Measurements from ENCODE around the gene BTG1.
A peak's percentile ranks its signal among the peaks of the same experiment; 100 is the strongest.
"Not testable (repeated sequence)": the region's sequence is repeated elsewhere in the genome, so short reads cannot be mapped to it uniquely, and the experiment has no call there.

Gene BTG1

GRCh38 chr12:92114834-92115233 lies 30.8 kb downstream of the BTG1 start:
- TF ChIP-seq POLR2A (IDR thresholded peaks at IDR 0.05; ENCODE audit: low read length): no peak
- no peak for TF ChIP-seq GATA1 (IDR thresholded peaks at IDR 0.05; ENCODE audit: low read depth, low read length)
- DNase-seq: no peak

GRCh38 chr12:92111256-92111655 lies 34.4 kb downstream of the BTG1 start:
- no peak for DNase-seq
- TF ChIP-seq GATA1 (IDR thresholded peaks at IDR 0.05; ENCODE audit: low read depth, low read length) (no peak), POLR2A (IDR thresholded peaks at IDR 0.05; ENCODE audit: low read length) (no peak)

GRCh38 chr12:92110083-92110640 lies 35.5 kb downstream of the BTG1 start:
- TF ChIP-seq POLR2A (IDR thresholded peaks at IDR 0.05; ENCODE audit: low read length) (no peak), GATA1 (IDR thresholded peaks at IDR 0.05; ENCODE audit: low read depth, low read length) (no peak)
- DNase-seq: no peak

DNA sequence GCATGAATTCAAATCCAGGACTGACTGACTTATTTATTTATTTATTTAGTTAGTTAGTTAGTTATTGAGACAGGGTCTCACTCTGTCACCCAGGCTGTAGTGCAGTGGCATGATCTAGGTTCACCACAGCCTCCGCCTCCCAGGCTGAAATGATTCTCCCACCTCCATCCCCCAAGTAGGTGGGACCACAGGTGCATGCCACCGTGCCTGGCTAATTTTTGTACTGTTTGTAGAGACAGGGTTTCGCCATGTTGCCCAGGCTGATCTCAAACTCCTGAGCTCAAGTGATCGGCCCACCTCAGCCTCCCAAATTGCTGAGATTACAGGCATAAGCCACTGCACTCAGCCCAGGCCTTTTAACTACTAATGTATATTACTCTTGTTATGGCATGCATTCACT lies 36.0 kb downstream of the BTG1 start:
- no peak for TF ChIP-seq POLR2A (IDR thresholded peaks at IDR 0.05; ENCODE audit: low read length)
- DNase-seq: no peak

DNA sequence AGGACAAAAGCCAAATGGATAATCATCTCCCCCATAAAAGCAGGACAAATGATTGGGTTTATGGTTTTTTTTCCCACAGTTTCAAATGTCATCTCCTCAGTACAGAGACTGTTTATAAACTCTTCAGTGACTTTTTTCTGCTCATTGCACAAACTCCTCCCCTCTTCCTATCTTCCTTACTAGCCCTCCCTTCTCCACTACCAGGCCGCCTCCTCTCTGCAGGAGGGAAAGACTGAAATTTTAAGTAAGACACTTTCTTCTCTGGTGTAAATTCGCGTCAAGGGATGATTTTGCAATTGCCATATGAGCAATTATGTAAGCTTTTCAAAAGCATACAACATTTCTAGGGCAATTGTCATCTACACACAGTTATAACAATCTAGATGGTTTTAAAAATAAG lies 37.0 kb downstream of the BTG1 start:
- no peak for TF ChIP-seq GATA1 (IDR thresholded peaks at IDR 0.05; ENCODE audit: low read depth, low read length)
- TF ChIP-seq POLR2A (IDR thresholded peaks at IDR 0.05; ENCODE audit: low read length): no peak

DNA sequence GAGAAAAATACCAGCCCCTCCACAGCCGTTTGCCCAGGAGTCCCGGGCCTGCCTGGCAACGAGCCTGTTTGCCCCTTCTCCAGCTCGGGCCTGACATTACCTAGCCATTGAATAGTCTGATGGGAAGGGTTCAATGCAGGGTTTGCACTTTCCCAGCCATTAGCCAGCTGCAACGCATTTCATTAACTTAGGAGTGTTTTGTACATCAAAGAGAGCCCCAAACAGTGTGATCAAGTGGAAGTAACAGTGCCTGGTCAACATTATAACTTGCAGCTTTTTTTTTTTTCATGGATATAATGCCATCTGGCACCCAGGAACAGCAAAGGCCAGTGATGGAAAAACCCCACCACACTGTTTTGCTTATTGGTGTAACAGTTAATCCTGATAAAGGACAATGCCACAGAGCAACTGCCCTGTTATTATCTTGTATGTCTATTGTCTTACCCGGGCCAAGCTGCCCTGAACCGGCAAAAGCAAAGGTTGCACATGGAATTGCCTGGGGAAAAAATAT lies 38.0 kb downstream of the BTG1 start:
- TF ChIP-seq GATA1 (IDR thresholded peaks at IDR 0.05; ENCODE audit: low read depth, low read length): no peak
- TF ChIP-seq POLR2A (IDR thresholded peaks at IDR 0.05; ENCODE audit: low read length): no peak
- no peak for DNase-seq

More for the DNA sequence above, 37.0 kb downstream of the BTG1 start:
- DNase-seq: peak; percentile 12 to 35

DNA sequence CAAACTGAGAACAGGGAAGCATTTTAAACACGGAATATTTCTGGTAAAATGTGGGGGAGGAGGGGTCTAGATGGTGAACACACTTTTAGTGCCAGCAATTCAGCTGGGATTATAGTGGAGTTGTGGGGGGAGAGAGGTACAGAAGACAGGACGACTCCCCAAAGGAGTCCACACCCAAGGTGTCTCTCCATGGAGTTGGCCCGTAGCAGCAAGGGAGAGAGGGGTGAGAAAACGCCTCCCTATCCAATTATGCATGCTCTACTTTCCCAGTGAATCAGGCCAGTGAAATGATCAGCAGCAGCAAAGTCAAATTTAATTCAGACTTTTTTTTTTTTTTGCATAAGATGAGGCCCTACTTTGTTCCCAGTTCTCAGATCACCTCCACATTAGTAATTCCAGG lies 38.6 kb downstream of the BTG1 start:
- no peak for DNase-seq
- no peak for TF ChIP-seq POLR2A (IDR thresholded peaks at IDR 0.05; ENCODE audit: low read length)
- no peak for TF ChIP-seq GATA1 (IDR thresholded peaks at IDR 0.05; ENCODE audit: low read depth, low read length)

- TF ChIP-seq GATA1 (IDR thresholded peaks at IDR 0.05; ENCODE audit: low read depth, low read length): no peak
- no peak for TF ChIP-seq POLR2A (IDR thresholded peaks at IDR 0.05; ENCODE audit: low read length)
- no peak for DNase-seq
Observed at GRCh38 chr12:92105676-92106075, 40.0 kb downstream of the BTG1 start.

DNA sequence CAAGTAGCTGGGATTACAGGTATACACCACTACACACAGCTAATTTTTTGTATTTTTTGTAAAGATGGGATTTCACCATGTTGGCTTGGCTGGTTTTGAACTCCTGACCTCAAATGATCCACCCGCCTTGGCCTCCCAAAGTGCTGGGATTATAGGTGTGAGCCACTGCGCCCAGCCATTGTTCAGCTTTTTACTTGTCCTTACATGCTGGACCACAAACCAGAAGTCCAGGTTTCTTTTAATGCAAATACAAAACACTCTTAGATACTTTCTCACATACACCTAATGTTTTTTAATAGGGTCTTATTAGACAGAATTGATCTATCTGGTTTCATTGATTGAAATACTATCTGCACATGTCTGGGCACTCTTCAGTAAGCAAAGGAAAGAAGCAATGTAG lies 40.5 kb downstream of the BTG1 start:
- TF ChIP-seq GATA1 (IDR thresholded peaks at IDR 0.05; ENCODE audit: low read depth, low read length): no peak
- no peak for TF ChIP-seq POLR2A (IDR thresholded peaks at IDR 0.05; ENCODE audit: low read length)
- DNase-seq: no peak

- DNase-seq: no peak
- TF ChIP-seq POLR2A (IDR thresholded peaks at IDR 0.05; ENCODE audit: low read length) (no peak), GATA1 (IDR thresholded peaks at IDR 0.05; ENCODE audit: low read depth, low read length) (no peak)
Observed at GRCh38 chr12:92102606-92103005, 43.0 kb downstream of the BTG1 start.

DNA sequence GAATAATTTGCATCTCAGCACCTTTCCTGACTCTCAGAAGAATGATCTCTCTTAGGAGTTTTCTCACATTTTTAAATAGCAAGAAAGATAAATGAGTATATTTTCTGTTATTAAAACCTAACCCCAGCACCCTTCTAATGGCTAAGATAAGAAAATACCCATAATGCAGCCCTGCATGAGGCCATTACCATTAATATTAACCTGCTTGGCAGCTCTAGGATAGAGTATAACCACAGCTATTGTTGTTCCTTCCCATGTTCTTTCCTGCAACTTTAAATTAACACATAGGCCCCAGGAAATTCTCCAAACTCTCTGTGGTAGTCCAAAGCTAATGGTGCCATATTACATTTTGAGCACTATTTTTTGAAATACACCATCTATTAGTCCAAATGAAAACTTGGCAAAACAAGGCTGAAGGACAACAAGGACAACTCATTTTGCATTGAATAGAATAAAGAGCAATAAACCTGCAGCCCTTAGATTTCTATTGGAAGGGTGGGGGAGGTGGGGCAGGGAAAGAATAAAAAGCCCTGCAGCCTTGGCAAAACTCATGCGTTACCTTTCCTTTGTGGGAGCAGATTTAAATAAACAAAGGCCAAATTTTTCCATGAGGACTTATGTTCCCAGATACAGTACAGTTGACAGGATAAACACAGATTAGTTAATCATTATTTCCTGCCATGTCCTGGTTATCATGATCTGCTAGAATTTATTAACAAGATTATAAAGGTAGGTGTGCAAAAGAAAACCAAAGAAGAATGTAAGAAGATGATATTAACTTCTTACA lies 46.9 kb downstream of the BTG1 start:
- TF ChIP-seq POLR2A (IDR thresholded peaks at IDR 0.05; ENCODE audit: low read length) (no peak), GATA1 (IDR thresholded peaks at IDR 0.05; ENCODE audit: low read depth, low read length) (no peak)

DNA sequence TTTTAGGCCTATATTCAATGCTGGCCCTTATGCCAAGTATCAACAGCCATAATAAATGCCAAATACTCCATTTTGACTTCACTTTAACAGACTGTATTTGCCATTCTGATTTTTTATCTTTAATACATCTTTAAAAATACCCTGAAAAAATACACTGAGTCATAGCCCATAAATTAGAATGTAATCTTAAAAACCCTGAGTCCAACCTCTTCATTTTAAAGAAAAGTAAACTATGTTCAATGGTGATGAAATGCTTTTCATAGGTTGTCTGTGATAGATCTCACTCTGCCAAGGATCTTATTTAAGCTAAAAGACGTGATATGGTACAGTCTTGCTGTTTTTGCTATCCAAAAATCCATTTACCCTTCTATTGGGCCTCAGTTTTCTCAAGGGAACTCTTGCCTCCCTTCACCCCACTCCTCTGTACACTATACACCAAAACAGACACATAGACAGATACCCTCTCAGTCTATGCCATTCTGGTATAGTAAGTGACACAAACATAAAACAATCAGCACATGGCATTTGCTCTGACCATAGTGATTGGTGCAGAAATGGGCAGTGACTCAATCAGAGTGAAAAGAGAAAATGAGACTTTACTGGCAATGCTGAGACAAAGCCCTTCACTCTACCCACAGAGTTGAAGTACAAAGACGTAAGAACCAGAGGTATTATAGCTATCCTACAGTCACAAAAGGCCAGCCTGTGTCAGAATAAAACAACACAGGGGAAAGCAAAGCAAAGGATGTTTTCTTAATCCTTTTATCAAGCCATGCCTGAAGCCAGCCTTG lies 49.1 kb downstream of the BTG1 start:
- no peak for TF ChIP-seq POLR2A (IDR thresholded peaks at IDR 0.05; ENCODE audit: low read length)
- no peak for DNase-seq

More for the DNA sequence above, 46.9 kb downstream of the BTG1 start:
- DNase-seq: no peak

- TF ChIP-seq GATA1 (IDR thresholded peaks at IDR 0.05; ENCODE audit: low read depth, low read length): no peak
- TF ChIP-seq POLR2A (IDR thresholded peaks at IDR 0.05; ENCODE audit: low read length): no peak
- DNase-seq: no peak
Observed at GRCh38 chr12:92094751-92095161, 50.9 kb downstream of the BTG1 start.

- not testable (repeated sequence) for DNase-seq
Observed at GRCh38 chr12:92094301-92094700, 51.3 kb downstream of the BTG1 start.

Measured in erythroblast (primary cell).